Neural progenitor cell (in vitro differentiated cells): ENCODE data around the gene OR1Q1. TPM values are rescaled to one million over a fixed set of nuclear protein-coding genes. Genes with fewer than 3 reads are reported as not detected.
"Not testable (repeated sequence)": the region's sequence is repeated elsewhere in the genome, so short reads cannot be mapped to it uniquely, and the experiment has no call there.

Experiments
- DNase-seq: peaks from one replicate; pipeline ENCODE4 v3.0.0-alpha.2; 2016; ENCODE audit warnings: low spot score
- H2AFZ ChIP-seq: fragments of 200-600 bp; sonication (generic); replicated peaks from 2 replicates; pipeline ENCODE4 v1.6.1; 2016; ENCODE audit warnings: antibody characterized with exemption
- H3F3A ChIP-seq: fragments of 200-600 bp; sonication (generic); 2 replicates; pipeline ENCODE4 v1.6.1; 2016; ENCODE audit warnings: antibody characterized with exemption, low read depth
- H3K27ac ChIP-seq: fragments of 200-600 bp; sonication (generic); 2 replicates; pipeline ENCODE4 v1.5.1; 2016; ENCODE audit warnings: mild to moderate bottlenecking
- H3K27me3 ChIP-seq: fragments of 200-600 bp; sonication (generic); 2 replicates; pipeline ENCODE4 v1.6.1; 2016; ENCODE audit warnings: mild to moderate bottlenecking, moderate library complexity
- H3K36me3 ChIP-seq: fragments of 200-600 bp; sonication (generic); 2 replicates; pipeline ENCODE4 v1.5.1; 2016
- H3K4me1 ChIP-seq: fragments of 200-600 bp; sonication (generic); 2 replicates; pipeline ENCODE4 v1.6.1; 2016; ENCODE audit warnings: mixed run types
- H3K4me2 ChIP-seq: fragments of 200-600 bp; sonication (generic); 2 replicates; pipeline ENCODE4 v1.6.1; 2016
- H3K4me3 ChIP-seq: fragments of 200-600 bp; sonication (generic); 2 replicates; pipeline ENCODE4 v1.5.1; 2016
- H3K79me2 ChIP-seq: fragments of 200-600 bp; sonication (generic); 2 replicates; pipeline ENCODE4 v1.6.1; 2016; ENCODE audit warnings: low read depth
- H3K9ac ChIP-seq: fragments of 200-600 bp; sonication (generic); 2 replicates; pipeline ENCODE4 v1.6.1; 2016
- H3K9me3 ChIP-seq: fragments of 200-600 bp; sonication (generic); 2 replicates; pipeline ENCODE4 v1.5.1; 2016; ENCODE audit warnings: low read depth
- H4K20me1 ChIP-seq: fragments of 200-600 bp; sonication (generic); 2 replicates; pipeline ENCODE4 v1.6.1; 2016; ENCODE audit warnings: low read depth
- H3K27ac Mint-ChIP-seq: 3 replicates; pipeline ENCODE4 v1.8.0; 2021; ENCODE audit warnings: mixed read lengths
- H3K27me3 Mint-ChIP-seq: 2 replicates; pipeline ENCODE4 v1.8.0; 2022; ENCODE audit warnings: low read depth, mild to moderate bottlenecking, inconsistent platforms, moderate library complexity, mixed read lengths; ENCODE audit not compliant: insufficient read depth
- H3K36me3 Mint-ChIP-seq: 3 replicates; pipeline ENCODE4 v1.8.0; 2021; ENCODE audit warnings: mixed read lengths
- H3K4me1 Mint-ChIP-seq: 3 replicates; pipeline ENCODE4 v1.8.0; 2021; ENCODE audit warnings: mixed read lengths
- H3K4me3 Mint-ChIP-seq: 3 replicates; pipeline ENCODE4 v1.8.0; 2021; ENCODE audit warnings: mild to moderate bottlenecking, moderate library complexity, mixed read lengths
- H3K9me3 Mint-ChIP-seq: 3 replicates; pipeline ENCODE4 v1.8.0; 2020; ENCODE audit warnings: mixed read lengths
- EZH2 ChIP-seq: fragments of 200-600 bp; sonication (generic); IDR thresholded peaks from 2 replicates; pipeline ENCODE4 v1.6.1; 2017; ENCODE audit warnings: antibody characterized with exemption, mild to moderate bottlenecking, moderate library complexity
- EZH2phosphoT487 ChIP-seq: fragments of 200-600 bp; sonication (generic); IDR thresholded peaks from 2 replicates; pipeline ENCODE4 v1.6.1; 2017; ENCODE audit warnings: antibody characterized with exemption
- total RNA-seq: library from RNA; depleted of rRNA; stranded (reverse); fragments of >200 nt; gene quantifications from 2 replicates; pipeline ENCODE4 v1.2.3, GENCODE V29; 2015; ENCODE audit warnings: low replicate concordance
- TF ChIP-seq, protein P1 (sequence below): fragments of 200-600 bp; sonication (generic); IDR thresholded peaks from 2 replicates; pipeline ENCODE4 v1.5.1; 2017; ENCODE audit warnings: antibody characterized with exemption, mild to moderate bottlenecking

Gene OR1Q1
- total RNA-seq, 1 donor from 2014 or later: not detected

DNA sequence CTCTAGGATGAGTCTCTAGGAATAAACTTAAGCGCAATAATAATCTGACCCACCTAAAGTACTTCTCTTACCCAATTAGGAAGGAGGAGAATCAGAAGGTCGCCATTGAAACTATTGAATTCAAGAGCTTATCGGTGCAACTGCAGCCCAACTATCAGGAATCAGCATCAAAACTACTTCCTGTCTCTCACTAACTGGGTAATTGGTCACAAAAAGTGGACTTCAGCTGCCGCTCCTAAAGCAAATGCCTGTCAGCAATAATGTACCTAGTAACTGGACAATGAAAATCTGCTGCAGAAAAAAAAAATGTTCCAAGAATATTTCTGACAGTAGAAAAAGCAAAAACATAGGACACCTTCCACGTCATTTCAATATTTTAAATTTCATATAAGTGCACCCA lies 34.7 kb upstream of the OR1Q1 start:
- no peak overlapping the region for H3K27ac ChIP-seq
- DNase-seq: no peak
- TF ChIP-seq EZH2: no peak
- TF ChIP-seq, protein P1, sequence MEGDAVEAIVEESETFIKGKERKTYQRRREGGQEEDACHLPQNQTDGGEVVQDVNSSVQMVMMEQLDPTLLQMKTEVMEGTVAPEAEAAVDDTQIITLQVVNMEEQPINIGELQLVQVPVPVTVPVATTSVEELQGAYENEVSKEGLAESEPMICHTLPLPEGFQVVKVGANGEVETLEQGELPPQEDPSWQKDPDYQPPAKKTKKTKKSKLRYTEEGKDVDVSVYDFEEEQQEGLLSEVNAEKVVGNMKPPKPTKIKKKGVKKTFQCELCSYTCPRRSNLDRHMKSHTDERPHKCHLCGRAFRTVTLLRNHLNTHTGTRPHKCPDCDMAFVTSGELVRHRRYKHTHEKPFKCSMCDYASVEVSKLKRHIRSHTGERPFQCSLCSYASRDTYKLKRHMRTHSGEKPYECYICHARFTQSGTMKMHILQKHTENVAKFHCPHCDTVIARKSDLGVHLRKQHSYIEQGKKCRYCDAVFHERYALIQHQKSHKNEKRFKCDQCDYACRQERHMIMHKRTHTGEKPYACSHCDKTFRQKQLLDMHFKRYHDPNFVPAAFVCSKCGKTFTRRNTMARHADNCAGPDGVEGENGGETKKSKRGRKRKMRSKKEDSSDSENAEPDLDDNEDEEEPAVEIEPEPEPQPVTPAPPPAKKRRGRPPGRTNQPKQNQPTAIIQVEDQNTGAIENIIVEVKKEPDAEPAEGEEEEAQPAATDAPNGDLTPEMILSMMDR: no peak
- no peak for TF ChIP-seq EZH2phosphoT487
- H3K36me3 ChIP-seq: no peaks in the 10 kb centered on the region
- Mint-ChIP-seq H3K4me3 (no peak overlapping the region), H3K9me3 (no peaks in the 10 kb centered on the region), H3K27me3 (peaks cover 9% of the 10 kb centered on the region), H3K4me1 (no peaks in the 10 kb centered on the region), H3K27ac (no peak overlapping the region), H3K36me3 (no peaks in the 10 kb centered on the region)
- no peak overlapping the region for H2AFZ ChIP-seq
- H3F3A ChIP-seq: no peaks in the 10 kb centered on the region
- H3K79me2 ChIP-seq: no peaks in the 10 kb centered on the region
- H3K4me2 ChIP-seq: no peak overlapping the region
- H3K9me3 ChIP-seq: peaks cover 15% of the 10 kb centered on the region
- no peak overlapping the region for H3K4me3 ChIP-seq
- no peaks in the 10 kb centered on the region for H3K27me3 ChIP-seq
- no peaks in the 10 kb centered on the region for H3K4me1 ChIP-seq
- H3K9ac ChIP-seq: no peak overlapping the region
- no peaks in the 10 kb centered on the region for H4K20me1 ChIP-seq

DNA sequence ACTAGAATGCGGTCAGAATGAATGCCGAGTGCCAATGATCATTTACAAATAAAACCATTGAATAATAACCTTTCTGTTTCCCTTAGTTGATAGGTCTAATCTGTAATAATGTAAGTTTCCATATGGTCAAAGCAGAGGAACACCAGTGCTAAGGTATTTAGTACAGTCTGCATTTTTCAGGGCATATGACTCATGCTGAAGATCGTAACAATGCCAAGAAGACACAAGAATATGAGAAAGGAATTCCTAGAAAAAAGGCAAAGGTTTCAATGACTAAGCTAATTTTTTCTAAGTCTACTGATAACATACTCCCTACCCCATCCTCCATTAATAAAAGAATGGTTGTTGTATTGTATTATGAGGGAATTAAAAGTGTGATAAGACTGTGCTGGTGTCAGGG lies 34.2 kb upstream of the OR1Q1 start:
- H3K27ac Mint-ChIP-seq: no peak overlapping the region
- no peaks in the 10 kb centered on the region for H4K20me1 ChIP-seq
- no peaks in the 10 kb centered on the region for H3K79me2 ChIP-seq
- no peaks in the 10 kb centered on the region for H3K27me3 ChIP-seq
- H3K9me3 ChIP-seq: peaks cover 14% of the 10 kb centered on the region
- no peaks in the 10 kb centered on the region for H3K36me3 ChIP-seq
- H3K9ac ChIP-seq: no peak overlapping the region
- H3K4me3 ChIP-seq: no peak overlapping the region
- no peaks in the 10 kb centered on the region for H3K9me3 Mint-ChIP-seq
- H3K4me2 ChIP-seq: no peak overlapping the region
- DNase-seq: no peak
- H3F3A ChIP-seq: no peaks in the 10 kb centered on the region
- no peak overlapping the region for H2AFZ ChIP-seq
- TF ChIP-seq, protein P1: no peak
- TF ChIP-seq EZH2phosphoT487 (no peak), EZH2 (no peak)
- H3K4me3 Mint-ChIP-seq: no peak overlapping the region
- H3K4me1 Mint-ChIP-seq: no peaks in the 10 kb centered on the region
- H3K27ac ChIP-seq: no peak overlapping the region
- peaks cover 9% of the 10 kb centered on the region for H3K27me3 Mint-ChIP-seq
- no peaks in the 10 kb centered on the region for H3K4me1 ChIP-seq
- H3K36me3 Mint-ChIP-seq: no peaks in the 10 kb centered on the region

DNA sequence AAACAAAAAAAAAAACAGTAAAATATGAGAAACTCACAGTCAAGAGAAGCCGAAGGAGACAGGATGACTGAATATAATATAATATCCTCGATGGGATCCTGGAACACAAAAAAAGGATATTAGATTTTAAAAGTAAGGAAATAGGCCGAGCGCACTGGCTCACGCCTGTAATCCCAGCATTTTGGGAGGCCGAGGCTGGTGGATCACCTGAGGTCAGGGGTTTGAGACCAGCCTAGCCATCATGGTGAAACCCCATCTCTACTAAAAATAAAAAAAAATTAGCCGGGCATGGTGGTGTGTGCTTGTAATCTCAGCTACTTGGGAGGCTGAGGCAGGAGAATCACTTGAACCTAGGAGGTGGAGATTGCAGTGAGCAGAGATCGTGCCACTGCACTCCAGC lies 31.3 kb upstream of the OR1Q1 start, which contains the start of gene OR1L8:
Gene OR1L8, minus strand, starts transcription at position 101 of the 400 bp plus-strand sequence. CDS start 14,907 bp downstream, outside the sequence.
- H4K20me1 ChIP-seq, H3K4me3 Mint-ChIP-seq, H3K4me1 Mint-ChIP-seq, H3F3A ChIP-seq, H2AFZ ChIP-seq, H3K27me3 ChIP-seq, H3K27ac ChIP-seq, H3K4me2 ChIP-seq, H3K36me3 ChIP-seq, DNase-seq, H3K27ac Mint-ChIP-seq, H3K4me1 ChIP-seq, H3K9ac ChIP-seq, H3K9me3 Mint-ChIP-seq, H3K4me3 ChIP-seq, H3K36me3 Mint-ChIP-seq, H3K27me3 Mint-ChIP-seq, H3K79me2 ChIP-seq: not testable (repeated sequence)
- H3K9me3 ChIP-seq: peaks cover 12% of the 10 kb centered on the region

DNA sequence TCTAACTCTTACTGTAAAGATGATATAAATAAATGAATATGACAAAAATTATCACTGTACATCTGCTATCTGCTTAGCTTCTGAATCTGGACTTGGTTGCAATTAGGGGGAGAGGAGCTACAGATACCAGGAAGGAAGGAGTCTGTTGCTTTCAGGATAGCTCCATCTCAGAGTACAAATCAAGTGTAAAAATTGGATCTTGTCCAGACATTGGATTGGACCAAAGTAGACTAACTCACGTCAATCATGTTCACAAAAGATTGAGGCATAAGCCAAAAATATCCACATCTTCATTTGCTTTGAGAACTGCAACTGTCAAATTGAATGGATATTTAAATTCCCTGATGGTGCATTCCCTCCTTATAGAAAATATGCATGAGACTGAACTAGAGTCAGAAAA lies 8.8 kb upstream of the OR1Q1 start:
- Histone ChIP-seq H3K4me1 (no peaks in the 10 kb centered on the region), H3F3A (no peaks in the 10 kb centered on the region), H3K79me2 (no peaks in the 10 kb centered on the region), H3K9ac (no peak overlapping the region), H3K4me2 (no peak overlapping the region), H3K27me3 (no peaks in the 10 kb centered on the region), H2AFZ (no peak overlapping the region), H3K36me3 (no peaks in the 10 kb centered on the region), H3K27ac (no peak overlapping the region), H4K20me1 (no peaks in the 10 kb centered on the region), H3K4me3 (no peak overlapping the region), H3K9me3 (peaks cover 11% of the 10 kb centered on the region)
- TF ChIP-seq EZH2: no peak
- TF ChIP-seq EZH2phosphoT487: no peak
- TF ChIP-seq, protein P1: no peak
- no peaks in the 10 kb centered on the region for H3K9me3 Mint-ChIP-seq
- H3K4me3 Mint-ChIP-seq: no peak overlapping the region
- H3K27me3 Mint-ChIP-seq: peaks cover 4% of the 10 kb centered on the region
- H3K4me1 Mint-ChIP-seq: no peaks in the 10 kb centered on the region
- no peaks in the 10 kb centered on the region for H3K36me3 Mint-ChIP-seq
- H3K27ac Mint-ChIP-seq: no peak overlapping the region
- no peak for DNase-seq
